Islet of Langerhans (tissue), 1 donor: ENCODE data around the gene C2orf78.
A peak's percentile ranks its signal among the peaks of the same experiment; 100 is the strongest.
"Not testable (repeated sequence)": the region's sequence is repeated elsewhere in the genome, so short reads cannot be mapped to it uniquely, and the experiment has no call there.

Experiments
- FAIRE-seq: peaks from one replicate; lab custom pipeline; 2011; peaks lifted over from hg19 to GRCh38; lab: Jason Lieb, UNC

C2orf78 gene

GRCh38 chr2:73780237-73780582 is 3.8 kb upstream of the C2orf78 start:
- no peak for FAIRE-seq

- FAIRE-seq: not testable (repeated sequence)
Measured at GRCh38 chr2:73783402-73783801, 581 bp upstream of the C2orf78 start.

GRCh38 chr2:73811878-73812277 is 27.9 kb downstream of the C2orf78 start:
- no peak for FAIRE-seq

GRCh38 chr2:73812635-73813034 is 28.7 kb downstream of the C2orf78 start:
- no peak for FAIRE-seq

GRCh38 chr2:73818296-73818695 is 34.3 kb downstream of the C2orf78 start:
- no peak for FAIRE-seq

- no peak for FAIRE-seq
Measured at GRCh38 chr2:73821227-73821626, 37.2 kb downstream of the C2orf78 start.

- FAIRE-seq: no peak
Measured at GRCh38 chr2:73821669-73822068, 37.7 kb downstream of the C2orf78 start.

GRCh38 chr2:73822276-73822675 is 38.3 kb downstream of the C2orf78 start:
- FAIRE-seq: no peak

GRCh38 chr2:73822991-73823390 is 39.0 kb downstream of the C2orf78 start:
- no peak for FAIRE-seq

- no peak for FAIRE-seq
Measured at GRCh38 chr2:73823416-73823815, 39.4 kb downstream of the C2orf78 start.

GRCh38 chr2:73823916-73824523 is 40.0 kb downstream of the C2orf78 start:
- peak; percentile 90 for FAIRE-seq

GRCh38 chr2:73825408-73825807 is 41.4 kb downstream of the C2orf78 start:
- no peak for FAIRE-seq

- no peak for FAIRE-seq
Measured at GRCh38 chr2:73827018-73827417, 43.0 kb downstream of the C2orf78 start.

GRCh38 chr2:73827660-73828388 is 43.8 kb downstream of the C2orf78 start:
- FAIRE-seq: no peak

GRCh38 chr2:73828389-73828817 is 44.4 kb downstream of the C2orf78 start:
- FAIRE-seq: no peak

GRCh38 chr2:73828818-73829570 is 45.0 kb downstream of the C2orf78 start, which contains the start of gene STAMBP:
Gene STAMBP, plus strand, starts transcription at chr2:73828961. Its CDS starts 1,896 bp downstream, at chr2:73830857.
- peak; percentile 95 for FAIRE-seq

GRCh38 chr2:73830871-73831401 is 47.0 kb downstream of the C2orf78 start:
- no peak for FAIRE-seq

GRCh38 chr2:73832930-73833329 is 48.9 kb downstream of the C2orf78 start:
- no peak for FAIRE-seq

GRCh38 chr2:73836141-73836943 is 52.4 kb downstream of the C2orf78 start:
- FAIRE-seq: no peak

- no peak for FAIRE-seq
Measured at GRCh38 chr2:73837847-73838585, 54.0 kb downstream of the C2orf78 start.

- no peak for FAIRE-seq
Measured at GRCh38 chr2:73838889-73839534, 55.0 kb downstream of the C2orf78 start.
